ELF-1 (cell line): Measurements from ENCODE around the gene PERP.
A peak's percentile ranks its signal among the peaks of the same experiment; 100 is the strongest.
"Not testable (repeated sequence)": the region's sequence is repeated elsewhere in the genome, so short reads cannot be mapped to it uniquely, and the experiment has no call there.

Experiments used
- DNase-seq: peaks from one replicate; pipeline ENCODE4 v3.0.0-alpha.2; 2016; ENCODE audit warnings: low read depth, low spot score

PERP gene

GRCh38 chr6:138107078-138107751 lies at the start of gene PERP:
PERP (minus strand) TSS chr6:138107419; CDS start chr6:138107340, 79 bp downstream.
- DNase-seq: peak; percentile 86

- DNase-seq: no peak
These were observed 48.2 kb upstream of the PERP start for GRCh38 chr6:138155443-138155842.

GRCh38 chr6:138146544-138146943 lies 39.3 kb upstream of the PERP start:
- DNase-seq: no peak

- no peak for DNase-seq
These were observed 38.2 kb upstream of the PERP start for GRCh38 chr6:138145402-138145801.

GRCh38 chr6:138142806-138143205 lies 35.6 kb upstream of the PERP start:
- DNase-seq: no peak

GRCh38 chr6:138129190-138129589 lies 22.0 kb upstream of the PERP start:
- peak; percentile 39 for DNase-seq

GRCh38 chr6:138128096-138128495 lies 20.9 kb upstream of the PERP start:
- DNase-seq: no peak

GRCh38 chr6:138124096-138124495 lies 16.9 kb upstream of the PERP start:
- no peak for DNase-seq

GRCh38 chr6:138119976-138120375 lies 12.8 kb upstream of the PERP start:
- no peak for DNase-seq

GRCh38 chr6:138119229-138119628 lies 12.0 kb upstream of the PERP start:
- DNase-seq: not testable (repeated sequence)

GRCh38 chr6:138117376-138117914 lies 10.2 kb upstream of the PERP start:
- DNase-seq: no peak

- no peak for DNase-seq
These were observed 9.4 kb upstream of the PERP start for GRCh38 chr6:138116661-138116999.

- peak; percentile 60 for DNase-seq
These were observed 8.8 kb upstream of the PERP start for GRCh38 chr6:138115877-138116660.

GRCh38 chr6:138115201-138115600 lies 8.0 kb upstream of the PERP start:
- DNase-seq: no peak

- DNase-seq: no peak
These were observed 6.5 kb upstream of the PERP start for GRCh38 chr6:138113588-138114210.

- DNase-seq: no peak
These were observed 3.0 kb upstream of the PERP start for GRCh38 chr6:138110229-138110628.

- DNase-seq: peak; percentile 63
These were observed 2.1 kb upstream of the PERP start for GRCh38 chr6:138109042-138109997.

- DNase-seq: peak; percentile 67
These were observed 753 bp upstream of the PERP start for GRCh38 chr6:138107752-138108592.

- DNase-seq: no peak
These were observed 548 bp downstream of the PERP start for GRCh38 chr6:138106665-138107077.
